CD4-positive, alpha-beta T cell (primary cell): ENCODE data around the gene ACACA. TPM values are rescaled to one million over a fixed set of nuclear protein-coding genes. Genes with fewer than 3 reads are reported as not detected.

Experiments used
- ATAC-seq: fragments of 200-7000 bp; cut with Tn5 transposase; one replicate; pipeline ENCODE4 v1.10.0; 2022; ENCODE audit warnings: mild to moderate bottlenecking; ENCODE audit not compliant: poor library complexity
- CTCF ChIA-PET: fragments of 350-600 bp; sonication (Branson Sonifier 250); formaldehyde crosslinking; loops from one replicate; lab custom pipeline; 2021; ENCODE audit warnings: antibody characterized with exemption, inconsistent platforms; lab: Charles Lee
- POLR2A ChIA-PET: fragments of 350-600 bp; sonication (Branson Sonifier 250); formaldehyde crosslinking; loops from one replicate; lab custom pipeline; 2021; ENCODE audit warnings: antibody characterized with exemption, inconsistent platforms; lab: Charles Lee
- DNase-seq, 14 experiments: peaks; one replicate each; pipeline ENCODE4 v3.0.0-alpha.2; 2013 to 2020; ENCODE audit warnings: mixed read lengths in 2 of 14
- H3K27ac ChIP-seq, 2 donors: one replicate each; pipeline versions ENCODE4 v1.5.1 to v1.7.0; 2013; ENCODE audit warnings: low read length in 2 of 2, low read depth in 1 of 2, mild to moderate bottlenecking in 1 of 2
- H3K27me3 ChIP-seq, 2 experiments: 1 replicate in 1 of 2; 2 replicates in 1 of 2; pipeline versions ENCODE4 v1.6.1 to v1.7.0; 2013; ENCODE audit warnings: low read length in 2 of 2, control low read depth in 1 of 2, mild to moderate bottlenecking in 1 of 2, moderate library complexity in 1 of 2; ENCODE audit not compliant: insufficient read depth in 2 of 2, control insufficient read depth in 1 of 2
- H3K36me3 ChIP-seq: one replicate; pipeline ENCODE4 v1.6.1; 2013; ENCODE audit warnings: low read length, control low read depth; ENCODE audit not compliant: insufficient read depth
- H3K4me1 ChIP-seq: one replicate; pipeline ENCODE4 v1.6.1; 2013; ENCODE audit warnings: low read length, control low read depth; ENCODE audit not compliant: insufficient read depth
- H3K4me3 ChIP-seq: one replicate; pipeline ENCODE4 v1.5.1; 2013; ENCODE audit warnings: mild to moderate bottlenecking, low read length, moderate library complexity
- H3K9me3 ChIP-seq, 2 experiments: 1 replicate in 1 of 2; 2 replicates in 1 of 2; pipeline versions ENCODE4 v1.6.1 to v1.7.0; 2013; ENCODE audit warnings: low read length in 2 of 2, mild to moderate bottlenecking in 2 of 2, control low read depth in 1 of 2, moderate library complexity in 1 of 2; ENCODE audit not compliant: control insufficient read depth in 1 of 2, insufficient read depth in 1 of 2
- H3K27ac Mint-ChIP-seq: one replicate; pipeline ENCODE4 v1.8.0; 2020; ENCODE audit warnings: mixed read lengths
- H3K27me3 Mint-ChIP-seq: one replicate; pipeline ENCODE4 v1.8.0; 2021; ENCODE audit warnings: mixed read lengths
- H3K36me3 Mint-ChIP-seq: one replicate; pipeline ENCODE4 v1.8.0; 2021; ENCODE audit warnings: low read depth, mixed read lengths
- H3K4me1 Mint-ChIP-seq: one replicate; pipeline ENCODE4 v1.8.0; 2021; ENCODE audit warnings: low read depth, mixed read lengths
- H3K4me3 Mint-ChIP-seq: one replicate; pipeline ENCODE4 v1.8.0; 2020; ENCODE audit warnings: mild to moderate bottlenecking, mixed read lengths
- H3K9me3 Mint-ChIP-seq: one replicate; pipeline ENCODE4 v1.8.0; 2020; ENCODE audit warnings: mixed read lengths
- CTCF ChIP-seq: fragments of 200-600 bp; IDR thresholded peaks from one replicate; pipeline ENCODE4 v1.8.0; 2022; ENCODE audit warnings: antibody characterized with exemption, mild to moderate bottlenecking
- intact Hi-C, 2 experiments: fragments of 100-400 bp; cut with DNase I in 1 of 2; cut with micrococcal nuclease in 1 of 2; formaldehyde crosslinking; loops; one replicate each; pipeline versions ENCODE4 v1.15.1 to v1.9.0; 2023 to 2025; cut with DNase I, micrococcal nuclease
- total RNA-seq, 174 experiments: library from RNA in 2 of 174; stranded (reverse) in 2 of 174; gene quantifications; one replicate each; pipeline ENCODE4 v1.2.3 and lab custom pipeline; 2021 to 2026

Gene ACACA
- total RNA-seq, 2 experiments from 2014 or later: 26.0 to 28.9 TPM

- peaks cover 49% of the 10 kb centered on the region for H3K36me3 ChIP-seq
- H3K9me3 ChIP-seq: no peaks in the 10 kb centered on the region
- TF ChIP-seq CTCF: no peak
- Mint-ChIP-seq H3K36me3 (peaks cover 57% of the 10 kb centered on the region), H3K4me1 (no peaks in the 10 kb centered on the region), H3K4me3 (no peak overlapping the region), H3K27ac (no peak overlapping the region), H3K9me3 (no peaks in the 10 kb centered on the region), H3K27me3 (no peaks in the 10 kb centered on the region)
- intact Hi-C loops: no loop called here
- H3K27ac ChIP-seq: no peak overlapping the region
- ATAC-seq (no peak), DNase-seq (no peak)
- H3K4me1 ChIP-seq: no peaks in the 10 kb centered on the region
- ChIA-PET POLR2A (no interaction called here), CTCF (no interaction called here)
- no peak overlapping the region for H3K4me3 ChIP-seq
- H3K27me3 ChIP-seq: no peaks in the 10 kb centered on the region
Measured at GRCh38 chr17:37054894-37055293, 351.7 kb downstream of the ACACA start.

GRCh38 chr17:37052450-37052849 lies 354.2 kb downstream of the ACACA start:
- H3K27ac ChIP-seq: no peak overlapping the region
- intact Hi-C loops: no loop called here
- Mint-ChIP-seq H3K9me3 (no peaks in the 10 kb centered on the region), H3K27me3 (no peaks in the 10 kb centered on the region), H3K36me3 (peaks cover 60% of the 10 kb centered on the region), H3K4me3 (no peak overlapping the region), H3K27ac (no peak overlapping the region), H3K4me1 (peaks cover 7% of the 10 kb centered on the region)
- ChIA-PET POLR2A (no interaction called here), CTCF (no interaction called here)
- peaks cover 53% of the 10 kb centered on the region for H3K36me3 ChIP-seq
- TF ChIP-seq CTCF: no peak
- H3K4me1 ChIP-seq: peaks cover 3% of the 10 kb centered on the region
- DNase-seq: no peak
- no peak for ATAC-seq
- H3K27me3 ChIP-seq: no peaks in the 10 kb centered on the region
- H3K4me3 ChIP-seq: no peak overlapping the region
- no peaks in the 10 kb centered on the region for H3K9me3 ChIP-seq

- no peaks in the 10 kb centered on the region for H3K9me3 Mint-ChIP-seq
- POLR2A ChIA-PET: interaction anchor here (0.7 kb wide), 1 partner anchor 123 kb away, joined by 3 read pairs; no protein-coding TSS in a partner anchor
- TF ChIP-seq CTCF: no peak
- H3K9me3 ChIP-seq: no peaks in the 10 kb centered on the region
- no peak overlapping the region for H3K4me3 ChIP-seq
- DNase-seq: no peak
- no peak for ATAC-seq
- no peaks in the 10 kb centered on the region for H3K27me3 ChIP-seq
- no peak overlapping the region for H3K4me3 Mint-ChIP-seq
- intact Hi-C loops: no loop called here
- no peak overlapping the region for H3K27ac Mint-ChIP-seq
- H3K36me3 Mint-ChIP-seq: peaks cover 60% of the 10 kb centered on the region
- no peaks in the 10 kb centered on the region for H3K27me3 Mint-ChIP-seq
- H3K36me3 ChIP-seq: peaks cover 54% of the 10 kb centered on the region
- H3K27ac ChIP-seq: no peak overlapping the region
- CTCF ChIA-PET: no interaction called here
- peaks cover 8% of the 10 kb centered on the region for H3K4me1 Mint-ChIP-seq
- H3K4me1 ChIP-seq: peaks cover 5% of the 10 kb centered on the region
Measured at GRCh38 chr17:37051833-37052232, 354.8 kb downstream of the ACACA start.
